ENCODE measurements around the gene NOPCHAP1. TPM values are rescaled to one million over a fixed set of nuclear protein-coding genes. Genes with fewer than 3 reads are reported as not detected.

Gene NOPCHAP1
- total and polyA plus RNA-seq, 2 of the 8 experiments (the other 6 are each of a cell fraction or from before 2014, with no cell fraction given), result 14.9 to 39.5 TPM

- H4K91ac ChIP-seq (replicated peaks; ENCODE audit: insufficient read length, low read length), result no peak overlapping the region
- WGBS, 2 experiments (ENCODE audit: extremely low coverage in 1 of 2, insufficient coverage in 1 of 2, insufficient read length in 1 of 2, insufficient replicate concordance in 2 of 2, low coverage in 1 of 2, low lambda C conversion rate in 2 of 2, missing lambda C conversion rate in 1 of 2), result 78% methylated on average over 8 of the region's 8 CpGs; no CpG with 5 or more reads in 1 of the 2 experiments
- peaks cover 0 to 7% (median 1%) of the 10 kb centered on the region in 4 experiments; a peak in 3 of 7 replicates for H3K27me3 ChIP-seq (replicated peaks in 1 of 4; ENCODE audit: control insufficient read depth in 3 of 4, extremely low read depth in 1 of 4, insufficient read depth in 3 of 4, low read length in 3 of 4)
- no peak overlapping the region for H3K9ac ChIP-seq (replicated peaks in 1 of 4; ENCODE audit: extremely low read depth in 1 of 4, low read depth in 3 of 4, low read length in 3 of 4)
- POLR2A ChIA-PET (ENCODE audit: partially characterized antibody), result no interaction called here
- CTCF ChIA-PET (ENCODE audit: partially characterized antibody), result interaction anchor here (1.7 kb wide), 1 partner anchor 174 kb away, joined by 6 read pairs; no protein-coding TSS in a partner anchor
- H3K4ac ChIP-seq (replicated peaks; ENCODE audit: insufficient read length, low read depth, low read length), result no peak overlapping the region
- no peak overlapping the region for H2BK20ac ChIP-seq (ENCODE audit: low read length)
- H3K18ac ChIP-seq (ENCODE audit: extremely low read depth, low read length), result no peak overlapping the region
- no peaks in the 10 kb centered on the region for H3K9me3 ChIP-seq (ENCODE audit: insufficient read depth in 2 of 2, low read depth in 1 of 2, low read length in 1 of 2)
- H2BK12ac ChIP-seq (ENCODE audit: low read depth, low read length), result no peak overlapping the region
- H2BK5ac ChIP-seq (ENCODE audit: low read depth, low read length), result no peak overlapping the region
- H3K4me3 ChIP-seq (ENCODE audit: extremely low read depth in 1 of 4, insufficient read depth in 2 of 4, low read depth in 3 of 4, low read length in 4 of 4), result no peak overlapping the region
- H3K27ac ChIP-seq (ENCODE audit: low read depth, low read length), result no peak overlapping the region
- H3K4me2 ChIP-seq (ENCODE audit: insufficient read depth in 1 of 2, low read depth in 2 of 2, low read length in 2 of 2), result no peak overlapping the region
- no peak overlapping the region for H3K14ac ChIP-seq (ENCODE audit: insufficient read length)
- no peak overlapping the region for H2BK15ac ChIP-seq (ENCODE audit: low read length)
- 0 out of 2 replicates have a peak overlapping the region, but pooled peaks have one; percentile 1 for H2AFZ ChIP-seq (ENCODE audit: low read length)
- no peak overlapping the region for H2BK120ac ChIP-seq (replicated peaks; ENCODE audit: low read depth, low read length)
- no peaks in the 10 kb centered on the region for H3K36me3 ChIP-seq (ENCODE audit: control insufficient read depth in 2 of 4, insufficient read depth in 4 of 4, low read length in 3 of 4)
- H3K79me2 ChIP-seq (ENCODE audit: control insufficient read depth in 1 of 2, insufficient read depth in 2 of 2, low read length in 2 of 2), result no peaks in the 10 kb centered on the region
- no peak for DNase-seq (ENCODE audit: low read depth in 1 of 2, low spot score in 2 of 2)
- H4K8ac ChIP-seq (ENCODE audit: extremely low read depth, insufficient read depth, low read length), result no peak overlapping the region
- no peaks in the 10 kb centered on the region for H4K20me1 ChIP-seq (replicated peaks in 1 of 2; ENCODE audit: control insufficient read depth in 1 of 2, insufficient read depth in 2 of 2, low read length in 2 of 2)
- TF ChIP-seq KDM4A (IDR thresholded peaks at IDR 0.05; ENCODE audit: low read depth, low read length, severe bottlenecking) (no peak), CTBP2 (IDR thresholded peaks at IDR 0.05; ENCODE audit: borderline replicate concordance, insufficient read depth, insufficient read length, low read length) (no peak), RFX5 (IDR thresholded peaks at IDR 0.05; ENCODE audit: borderline replicate concordance, low read depth, low read length) (no peak), SUZ12 (IDR thresholded peaks at IDR 0.05; ENCODE audit: low read length) (no peak), EZH2 (IDR thresholded peaks at IDR 0.05; ENCODE audit: low read depth, low read length, severe bottlenecking) (no peak), E2F6 (IDR thresholded peaks at IDR 0.05) (no peak), POLR2A (IDR thresholded peaks at IDR 0.05; ENCODE audit: control extremely low read depth in 1 of 2, low read depth in 2 of 2, low read length in 2 of 2) (no peak)
- H4K5ac ChIP-seq (ENCODE audit: insufficient read length, low read depth, low read length), result no peak overlapping the region
- no peak for FAIRE-seq
- no peak overlapping the region for H3K56ac ChIP-seq (replicated peaks; ENCODE audit: insufficient read length, low read depth, low read length)
- no peaks in the 10 kb centered on the region for H3K79me1 ChIP-seq (ENCODE audit: low read depth, low read length)
- H3K23ac ChIP-seq (ENCODE audit: insufficient read length), result no peak overlapping the region
- no peaks in the 10 kb centered on the region for H3K23me2 ChIP-seq (ENCODE audit: low read depth, low read length)
- H2AK5ac ChIP-seq (ENCODE audit: low read depth, low read length), result no peak overlapping the region
- 0 out of 7 replicates have a peak, but pooled peaks cover 0 to 2% (median 0%) of the 10 kb centered on the region in 4 experiments for H3K4me1 ChIP-seq (replicated peaks in 1 of 4; ENCODE audit: control insufficient read depth in 3 of 4, insufficient read depth in 4 of 4, low read length in 3 of 4)
Observed at GRCh38 chr12:104964167-104964855, 21.8 kb upstream of the NOPCHAP1 start.
